HAP-1 (cell line): ENCODE results near the gene APOL5.
A peak's percentile ranks its signal among the peaks of the same experiment; 100 is the strongest.
"Not testable (repeated sequence)": the region's sequence is repeated elsewhere in the genome, so short reads cannot be mapped to it uniquely, and the experiment has no call there.

ENCODE experiments used
- DNase-seq, 2 experiments: peaks; one replicate each; pipeline ENCODE4 v3.0.0-alpha.2; 2016 to 2020; ENCODE audit warnings: low spot score in 2 of 2
- H3K27me3 ChIP-seq: fragments of 250-450 bp; sonication (Bioruptor Pico); 2 replicates; pipeline ENCODE4 v1.5.1; 2020; ENCODE audit warnings: low read depth, mild to moderate bottlenecking, moderate library complexity
- H3K36me3 ChIP-seq: fragments of 250-450 bp; sonication (Bioruptor Pico); replicated peaks from 2 replicates; pipeline ENCODE4 v1.5.1; 2020; ENCODE audit warnings: mild to moderate bottlenecking
- H3K4me1 ChIP-seq: fragments of 250-450 bp; sonication (Bioruptor Pico); 2 replicates; pipeline ENCODE4 v1.5.1; 2020; ENCODE audit warnings: mild to moderate bottlenecking
- H3K4me3 ChIP-seq: fragments of 250-450 bp; sonication (Bioruptor Pico); 2 replicates; pipeline ENCODE4 v1.5.1; 2020; ENCODE audit warnings: mild to moderate bottlenecking, moderate library complexity
- H3K9me3 ChIP-seq: fragments of 250-450 bp; sonication (Bioruptor Pico); 2 replicates; pipeline ENCODE4 v1.5.1; 2020; ENCODE audit warnings: mild to moderate bottlenecking, moderate library complexity
- in situ Hi-C: fragments of 300-500 bp; cut with MboI; formaldehyde crosslinking; loops from 3 replicates; pipeline ENCODE4 v1.14.3; 2020; ENCODE audit warnings: low sequenced_read_pairs, inconsistent platforms, mixed read lengths

Gene APOL5, protein sequence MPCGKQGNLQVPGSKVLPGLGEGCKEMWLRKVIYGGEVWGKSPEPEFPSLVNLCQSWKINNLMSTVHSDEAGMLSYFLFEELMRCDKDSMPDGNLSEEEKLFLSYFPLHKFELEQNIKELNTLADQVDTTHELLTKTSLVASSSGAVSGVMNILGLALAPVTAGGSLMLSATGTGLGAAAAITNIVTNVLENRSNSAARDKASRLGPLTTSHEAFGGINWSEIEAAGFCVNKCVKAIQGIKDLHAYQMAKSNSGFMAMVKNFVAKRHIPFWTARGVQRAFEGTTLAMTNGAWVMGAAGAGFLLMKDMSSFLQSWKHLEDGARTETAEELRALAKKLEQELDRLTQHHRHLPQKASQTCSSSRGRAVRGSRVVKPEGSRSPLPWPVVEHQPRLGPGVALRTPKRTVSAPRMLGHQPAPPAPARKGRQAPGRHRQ

DNA sequence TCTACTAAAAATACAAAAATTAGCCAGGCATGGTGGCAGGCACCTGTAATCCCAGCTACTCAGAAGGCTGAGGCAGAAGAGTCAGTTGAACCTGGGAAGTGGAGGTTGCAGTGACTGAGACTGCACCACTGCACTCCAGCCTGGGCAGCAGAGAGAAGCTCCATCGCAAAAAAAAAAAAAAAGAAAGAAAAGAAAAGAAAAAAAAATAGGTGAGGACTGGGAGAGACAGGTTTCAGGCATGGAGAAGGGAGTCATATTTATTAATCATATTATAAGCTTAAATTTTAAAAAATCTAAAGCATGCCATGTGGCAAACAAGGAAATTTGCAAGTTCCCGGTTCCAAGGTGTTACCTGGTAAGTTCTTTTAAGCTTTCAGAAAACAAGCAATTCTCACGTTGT is at the start of gene APOL5:
Gene APOL5 (plus strand): TSS at position 301 of the 400 bp plus-strand sequence. CDS start 0 bp downstream, at position 301.
- no peaks in the 10 kb centered on the region for H3K4me1 ChIP-seq
- no peaks in the 10 kb centered on the region for H3K27me3 ChIP-seq
- H3K4me3 ChIP-seq, result no peak within 1 kb of the TSS
- no peaks in the 10 kb centered on the region for H3K36me3 ChIP-seq
- in situ Hi-C loops, result no loop called here
- H3K9me3 ChIP-seq, result peaks cover 4% of the 10 kb centered on the region; the same call in 1 of the 2 replicates
- no peak for DNase-seq

DNA sequence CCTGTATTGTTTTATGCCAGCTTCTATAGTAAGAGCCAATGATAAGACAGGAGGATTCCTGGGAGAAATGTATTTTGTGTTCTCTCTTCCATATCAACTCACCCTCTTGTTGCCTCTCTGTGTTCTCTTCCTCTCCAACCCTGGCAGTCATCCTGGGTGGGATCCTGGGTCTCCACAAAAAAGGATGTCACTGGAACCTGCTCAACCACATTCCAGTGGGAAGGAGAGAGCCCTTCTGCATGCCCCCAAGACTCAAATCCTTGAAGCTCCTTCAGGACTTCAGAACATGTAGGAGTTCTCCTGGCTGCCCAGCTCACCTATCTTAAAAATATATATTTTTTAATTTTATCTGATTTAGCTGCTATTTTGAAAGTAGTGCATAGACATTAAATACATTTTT is 43.3 kb upstream of the APOL5 start:
- Histone ChIP-seq H3K9me3 (peaks cover 2% of the 10 kb centered on the region; the same call in 1 of the 2 replicates), H3K36me3 (no peaks in the 10 kb centered on the region), H3K27me3 (peaks cover 16% of the 10 kb centered on the region), H3K4me1 (no peaks in the 10 kb centered on the region), H3K4me3 (no peak overlapping the region)
- in situ Hi-C loops, result no loop called here
- no peak for DNase-seq

GRCh38 chr22:35676065-35676464 is 41.6 kb upstream of the APOL5 start:
- H3K36me3 ChIP-seq, H3K4me1 ChIP-seq, H3K4me3 ChIP-seq, DNase-seq, H3K9me3 ChIP-seq, in situ Hi-C loops: not testable (repeated sequence)
- peaks cover 16% of the 10 kb centered on the region for H3K27me3 ChIP-seq

GRCh38 chr22:35677460-35678187 is 40.0 kb upstream of the APOL5 start:
- DNase-seq, result no peak
- Histone ChIP-seq H3K4me1 (no peaks in the 10 kb centered on the region), H3K4me3 (no peak overlapping the region), H3K36me3 (no peaks in the 10 kb centered on the region), H3K27me3 (peaks cover 10% of the 10 kb centered on the region; the same call in 1 of the 2 replicates), H3K9me3 (peaks cover 6% of the 10 kb centered on the region; the same call in 1 of the 2 replicates)
- in situ Hi-C loops, result no loop called here

DNA sequence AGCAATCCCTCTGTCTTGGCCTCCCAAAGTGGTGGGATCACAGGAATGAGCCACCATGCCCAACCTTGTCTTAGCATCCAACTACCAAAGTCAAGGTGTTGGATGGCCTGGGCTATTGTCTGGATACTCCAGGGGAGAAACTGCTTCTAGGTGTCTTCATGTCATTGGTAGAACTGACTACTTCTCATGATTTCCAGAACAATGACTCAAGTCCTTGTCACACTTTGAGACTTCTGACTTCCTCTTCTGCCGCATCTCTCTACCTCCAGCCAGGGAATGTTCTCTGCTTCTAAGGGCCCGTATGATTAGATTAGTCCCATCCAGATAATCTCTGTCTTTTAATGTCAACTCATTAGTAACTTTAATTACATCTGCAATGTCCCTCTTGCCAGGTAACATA is 38.8 kb upstream of the APOL5 start:
- Histone ChIP-seq H3K4me1 (no peaks in the 10 kb centered on the region), H3K27me3 (0 out of 2 replicates have a peak, but pooled peaks cover 5% of the 10 kb centered on the region), H3K4me3 (no peak overlapping the region), H3K36me3 (no peaks in the 10 kb centered on the region), H3K9me3 (peaks cover 6% of the 10 kb centered on the region; the same call in 1 of the 2 replicates)
- in situ Hi-C loops, result no loop called here
- no peak for DNase-seq

GRCh38 chr22:35679492-35679891 is 38.2 kb upstream of the APOL5 start:
- DNase-seq, H3K4me3 ChIP-seq, in situ Hi-C loops, H3K27me3 ChIP-seq, H3K36me3 ChIP-seq, H3K9me3 ChIP-seq, H3K4me1 ChIP-seq: not testable (repeated sequence)

GRCh38 chr22:35681454-35682052 is 36.1 kb upstream of the APOL5 start:
- H3K27me3 ChIP-seq, result 0 out of 2 replicates have a peak, but pooled peaks cover 5% of the 10 kb centered on the region
- H3K4me1 ChIP-seq, result no peaks in the 10 kb centered on the region
- H3K9me3 ChIP-seq, result peaks cover 4% of the 10 kb centered on the region; the same call in 1 of the 2 replicates
- DNase-seq, result no peak
- H3K36me3 ChIP-seq, result no peaks in the 10 kb centered on the region
- no peak overlapping the region for H3K4me3 ChIP-seq
- in situ Hi-C loops, result no loop called here

GRCh38 chr22:35683560-35683959 is 34.1 kb upstream of the APOL5 start:
- H3K9me3 ChIP-seq, result peaks cover 4% of the 10 kb centered on the region; the same call in 1 of the 2 replicates
- no peak overlapping the region for H3K4me3 ChIP-seq
- in situ Hi-C loops, result no loop called here
- 0 out of 2 replicates have a peak, but pooled peaks cover 5% of the 10 kb centered on the region for H3K27me3 ChIP-seq
- H3K36me3 ChIP-seq, result no peaks in the 10 kb centered on the region
- no peaks in the 10 kb centered on the region for H3K4me1 ChIP-seq
- no peak for DNase-seq

DNA sequence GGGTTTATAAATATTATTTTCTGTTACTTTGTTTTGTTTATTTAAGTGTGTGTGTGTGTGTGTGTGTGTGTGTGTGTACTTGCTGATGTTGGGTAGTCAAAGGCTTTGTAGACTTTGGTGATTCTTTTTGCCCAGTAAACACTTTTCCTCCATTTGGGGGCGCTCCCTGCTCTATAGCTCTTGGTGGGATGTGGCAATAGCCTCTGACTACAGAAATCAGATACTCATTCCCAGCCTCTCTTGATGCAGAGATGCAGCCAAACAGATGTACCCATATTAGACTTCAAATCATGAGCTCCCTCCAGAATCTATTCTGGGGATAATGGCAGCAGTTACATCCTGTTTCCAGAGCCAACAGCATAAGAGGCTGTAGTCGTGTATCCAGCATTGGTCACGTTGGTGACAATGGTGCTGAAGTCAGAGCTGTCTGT is 33.4 kb upstream of the APOL5 start:
- peak in 1 of 2 experiments; percentile 44 for DNase-seq
- in situ Hi-C loops, result no loop called here

DNA sequence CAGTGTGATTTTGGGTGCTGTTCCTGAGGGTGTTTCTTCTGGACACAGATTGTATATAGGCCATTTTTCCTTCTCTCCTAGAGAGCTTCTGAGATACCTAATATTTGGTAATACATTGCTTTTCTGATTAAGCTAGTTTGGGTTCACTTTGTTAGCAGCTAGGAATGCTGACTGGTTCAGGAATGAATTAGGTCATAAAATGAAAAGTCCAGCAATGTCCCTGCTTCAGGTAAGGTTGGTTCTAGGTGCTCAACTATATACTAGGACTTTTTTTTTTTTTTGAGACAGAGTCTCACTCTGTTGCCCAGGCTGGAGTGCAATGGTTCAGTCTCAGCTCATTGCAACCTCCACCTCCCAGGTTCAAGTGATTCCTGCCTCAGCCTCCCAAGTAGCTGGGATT is 32.9 kb upstream of the APOL5 start:
- no peak for DNase-seq
- Histone ChIP-seq H3K4me3 (no peak overlapping the region), H3K4me1 (no peaks in the 10 kb centered on the region), H3K9me3 (peaks cover 4% of the 10 kb centered on the region; the same call in 1 of the 2 replicates), H3K27me3 (no peaks in the 10 kb centered on the region; the same call in 1 of the 2 replicates), H3K36me3 (no peaks in the 10 kb centered on the region)
- in situ Hi-C loops, result no loop called here

More for the DNA sequence above, 33.4 kb upstream of the APOL5 start:
- Histone ChIP-seq H3K27me3 (no peaks in the 10 kb centered on the region; the same call in 1 of the 2 replicates), H3K4me3 (no peak overlapping the region), H3K4me1 (no peaks in the 10 kb centered on the region), H3K36me3 (no peaks in the 10 kb centered on the region), H3K9me3 (peaks cover 4% of the 10 kb centered on the region; the same call in 1 of the 2 replicates)

DNA sequence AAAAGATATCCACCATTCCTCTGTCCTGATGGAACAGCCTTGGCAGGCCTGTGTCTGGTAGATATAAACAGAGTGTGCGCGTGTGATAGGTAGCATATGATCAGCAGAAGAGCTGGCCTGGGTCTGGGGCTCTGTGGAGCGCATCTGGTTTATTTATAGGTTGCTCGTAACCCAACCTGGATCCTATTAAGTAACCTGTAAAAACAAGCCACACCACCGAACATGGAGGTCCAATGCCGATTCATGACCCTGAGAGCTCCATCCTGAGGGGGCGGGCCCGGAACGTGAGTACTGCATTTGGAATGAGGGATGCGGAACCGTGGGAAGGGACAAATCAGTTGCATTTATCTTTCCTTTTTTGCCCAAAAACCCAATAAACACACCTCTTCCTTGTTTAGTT is 31.9 kb upstream of the APOL5 start:
- H3K27me3 ChIP-seq, result no peaks in the 10 kb centered on the region; the same call in 1 of the 2 replicates
- H3K36me3 ChIP-seq, result no peaks in the 10 kb centered on the region
- H3K4me1 ChIP-seq, result no peaks in the 10 kb centered on the region
- DNase-seq, result no peak
- in situ Hi-C loops, result no loop called here
- H3K4me3 ChIP-seq, result no peak overlapping the region
- peaks cover 4% of the 10 kb centered on the region; the same call in 1 of the 2 replicates for H3K9me3 ChIP-seq

DNA sequence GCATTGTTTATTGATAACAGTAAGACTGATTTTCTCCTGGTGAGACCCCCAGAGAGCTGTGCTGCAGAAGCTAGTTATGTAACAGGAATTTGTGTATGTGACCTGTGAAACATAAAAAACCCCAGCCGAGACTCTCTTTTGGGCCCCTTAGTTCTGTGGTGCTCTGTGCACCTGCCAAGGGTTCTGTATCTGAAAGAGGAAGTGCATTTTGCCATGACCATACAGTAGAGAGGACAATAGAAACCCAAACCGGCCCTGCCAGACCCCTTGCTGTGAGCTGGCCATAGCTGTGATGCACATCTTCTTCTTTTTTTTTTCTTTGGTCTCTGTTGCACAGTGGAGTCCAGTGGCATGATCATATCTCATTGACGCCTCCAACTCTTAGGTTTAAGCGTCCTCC is 31.4 kb upstream of the APOL5 start:
- peaks cover 2% of the 10 kb centered on the region; the same call in 1 of the 2 replicates for H3K9me3 ChIP-seq
- no peaks in the 10 kb centered on the region for H3K4me1 ChIP-seq
- in situ Hi-C loops, result no loop called here
- no peaks in the 10 kb centered on the region; the same call in 1 of the 2 replicates for H3K27me3 ChIP-seq
- H3K4me3 ChIP-seq, result no peak overlapping the region
- no peaks in the 10 kb centered on the region for H3K36me3 ChIP-seq
- no peak for DNase-seq

- Histone ChIP-seq H3K27me3 (no peaks in the 10 kb centered on the region; the same call in 1 of the 2 replicates), H3K36me3 (no peaks in the 10 kb centered on the region), H3K4me1 (no peaks in the 10 kb centered on the region), H3K4me3 (no peak overlapping the region), H3K9me3 (no peaks in the 10 kb centered on the region)
- in situ Hi-C loops, result no loop called here
- no peak for DNase-seq
Measured at GRCh38 chr22:35687461-35687860, 30.2 kb upstream of the APOL5 start.
